Measurements from ENCODE around the gene NTRK2. TPM values are rescaled to one million over a fixed set of nuclear protein-coding genes. Genes with fewer than 3 reads are reported as not detected.

The NTRK2 gene
- total RNA-seq, 1 experiment from 2014 or later = not detected

- TF ChIP-seq, protein P1, sequence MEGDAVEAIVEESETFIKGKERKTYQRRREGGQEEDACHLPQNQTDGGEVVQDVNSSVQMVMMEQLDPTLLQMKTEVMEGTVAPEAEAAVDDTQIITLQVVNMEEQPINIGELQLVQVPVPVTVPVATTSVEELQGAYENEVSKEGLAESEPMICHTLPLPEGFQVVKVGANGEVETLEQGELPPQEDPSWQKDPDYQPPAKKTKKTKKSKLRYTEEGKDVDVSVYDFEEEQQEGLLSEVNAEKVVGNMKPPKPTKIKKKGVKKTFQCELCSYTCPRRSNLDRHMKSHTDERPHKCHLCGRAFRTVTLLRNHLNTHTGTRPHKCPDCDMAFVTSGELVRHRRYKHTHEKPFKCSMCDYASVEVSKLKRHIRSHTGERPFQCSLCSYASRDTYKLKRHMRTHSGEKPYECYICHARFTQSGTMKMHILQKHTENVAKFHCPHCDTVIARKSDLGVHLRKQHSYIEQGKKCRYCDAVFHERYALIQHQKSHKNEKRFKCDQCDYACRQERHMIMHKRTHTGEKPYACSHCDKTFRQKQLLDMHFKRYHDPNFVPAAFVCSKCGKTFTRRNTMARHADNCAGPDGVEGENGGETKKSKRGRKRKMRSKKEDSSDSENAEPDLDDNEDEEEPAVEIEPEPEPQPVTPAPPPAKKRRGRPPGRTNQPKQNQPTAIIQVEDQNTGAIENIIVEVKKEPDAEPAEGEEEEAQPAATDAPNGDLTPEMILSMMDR (IDR thresholded peaks at IDR 0.05 in 2 of 3, conservative IDR thresholded peaks at IDR 0.05 in 1 of 3; ENCODE audit: borderline replicate concordance in 1 of 3, insufficient read depth in 1 of 3, low read depth in 2 of 3, low read length in 2 of 3) = no peak
These were observed 197.7 kb downstream of the NTRK2 start (continued) for GRCh38 chr9:84867186-84867585.

- Histone ChIP-seq H3K79me2 (ENCODE audit: insufficient read depth, low read length) (no peaks in the 10 kb centered on the region), H3K27ac (ENCODE audit: low read depth, low read length) (no peak overlapping the region), H3K4me1 (ENCODE audit: control insufficient read depth in 1 of 2, insufficient read depth in 2 of 2, low read length in 2 of 2) (no peaks in the 10 kb centered on the region), H4K20me1 (ENCODE audit: insufficient read depth) (no peaks in the 10 kb centered on the region), H2AFZ (ENCODE audit: low read depth, low read length, poor library complexity, severe bottlenecking) (no peak overlapping the region), H3K9me3 (ENCODE audit: control insufficient read depth in 1 of 2, insufficient read depth in 1 of 2, low read depth in 1 of 2, low read length in 2 of 2) (no peaks in the 10 kb centered on the region), H3K4me2 (ENCODE audit: low read length) (no peak overlapping the region), H3K27me3 (ENCODE audit: insufficient read depth, low read length) (no peaks in the 10 kb centered on the region), H3K9ac (ENCODE audit: low read length) (no peak overlapping the region), H3K4me3 (replicated peaks in 1 of 2; ENCODE audit: low read depth in 1 of 2, low read length in 2 of 2) (no peak overlapping the region), H3K36me3 (ENCODE audit: control insufficient read depth in 1 of 2, insufficient read depth in 2 of 2, low read length in 2 of 2) (no peaks in the 10 kb centered on the region), H3K9me2 (ENCODE audit: insufficient read depth) (no peaks in the 10 kb centered on the region)
- intact Hi-C loops (cut with micrococcal nuclease) = no loop called here
- no TSS peak for BruUV-seq (replicated peaks)
- ChIA-PET RAD21 (ENCODE audit: low non-redundant PET in 1 of 2, low total read pairs in 2 of 2, uncharacterized antibody in 2 of 2, unreplicated experiment in 2 of 2) (no interaction called here), CTCF (no interaction called here), POLR2A (no interaction called here)
- DNase-seq (ENCODE audit: low read depth, low spot score) (no peak), ATAC-seq (no peak)
- TF ChIP-seq EZH2 (IDR thresholded peaks at IDR 0.05) = no peak
- no peak for TF ChIP-seq SIN3A (IDR thresholded peaks at IDR 0.05; ENCODE audit: low read depth)
- TF ChIP-seq, protein P2, sequence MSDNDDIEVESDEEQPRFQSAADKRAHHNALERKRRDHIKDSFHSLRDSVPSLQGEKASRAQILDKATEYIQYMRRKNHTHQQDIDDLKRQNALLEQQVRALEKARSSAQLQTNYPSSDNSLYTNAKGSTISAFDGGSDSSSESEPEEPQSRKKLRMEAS (IDR thresholded peaks at IDR 0.05) = no peak
- TF ChIP-seq CBX3 (IDR thresholded peaks at IDR 0.05; ENCODE audit: low read depth) = no peak
- TF ChIP-seq, protein P3, sequence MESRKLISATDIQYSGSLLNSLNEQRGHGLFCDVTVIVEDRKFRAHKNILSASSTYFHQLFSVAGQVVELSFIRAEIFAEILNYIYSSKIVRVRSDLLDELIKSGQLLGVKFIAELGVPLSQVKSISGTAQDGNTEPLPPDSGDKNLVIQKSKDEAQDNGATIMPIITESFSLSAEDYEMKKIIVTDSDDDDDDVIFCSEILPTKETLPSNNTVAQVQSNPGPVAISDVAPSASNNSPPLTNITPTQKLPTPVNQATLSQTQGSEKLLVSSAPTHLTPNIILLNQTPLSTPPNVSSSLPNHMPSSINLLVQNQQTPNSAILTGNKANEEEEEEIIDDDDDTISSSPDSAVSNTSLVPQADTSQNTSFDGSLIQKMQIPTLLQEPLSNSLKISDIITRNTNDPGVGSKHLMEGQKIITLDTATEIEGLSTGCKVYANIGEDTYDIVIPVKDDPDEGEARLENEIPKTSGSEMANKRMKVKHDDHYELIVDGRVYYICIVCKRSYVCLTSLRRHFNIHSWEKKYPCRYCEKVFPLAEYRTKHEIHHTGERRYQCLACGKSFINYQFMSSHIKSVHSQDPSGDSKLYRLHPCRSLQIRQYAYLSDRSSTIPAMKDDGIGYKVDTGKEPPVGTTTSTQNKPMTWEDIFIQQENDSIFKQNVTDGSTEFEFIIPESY (IDR thresholded peaks at IDR 0.05; ENCODE audit: extremely low read depth, insufficient replicate concordance, low read length) = no peak
- TF ChIP-seq, protein P4, sequence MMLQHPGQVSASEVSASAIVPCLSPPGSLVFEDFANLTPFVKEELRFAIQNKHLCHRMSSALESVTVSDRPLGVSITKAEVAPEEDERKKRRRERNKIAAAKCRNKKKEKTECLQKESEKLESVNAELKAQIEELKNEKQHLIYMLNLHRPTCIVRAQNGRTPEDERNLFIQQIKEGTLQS (IDR thresholded peaks at IDR 0.05) = no peak
- TF ChIP-seq EZH2phosphoT487 (IDR thresholded peaks at IDR 0.05; ENCODE audit: borderline replicate concordance) = no peak
- TF ChIP-seq, protein P5, sequence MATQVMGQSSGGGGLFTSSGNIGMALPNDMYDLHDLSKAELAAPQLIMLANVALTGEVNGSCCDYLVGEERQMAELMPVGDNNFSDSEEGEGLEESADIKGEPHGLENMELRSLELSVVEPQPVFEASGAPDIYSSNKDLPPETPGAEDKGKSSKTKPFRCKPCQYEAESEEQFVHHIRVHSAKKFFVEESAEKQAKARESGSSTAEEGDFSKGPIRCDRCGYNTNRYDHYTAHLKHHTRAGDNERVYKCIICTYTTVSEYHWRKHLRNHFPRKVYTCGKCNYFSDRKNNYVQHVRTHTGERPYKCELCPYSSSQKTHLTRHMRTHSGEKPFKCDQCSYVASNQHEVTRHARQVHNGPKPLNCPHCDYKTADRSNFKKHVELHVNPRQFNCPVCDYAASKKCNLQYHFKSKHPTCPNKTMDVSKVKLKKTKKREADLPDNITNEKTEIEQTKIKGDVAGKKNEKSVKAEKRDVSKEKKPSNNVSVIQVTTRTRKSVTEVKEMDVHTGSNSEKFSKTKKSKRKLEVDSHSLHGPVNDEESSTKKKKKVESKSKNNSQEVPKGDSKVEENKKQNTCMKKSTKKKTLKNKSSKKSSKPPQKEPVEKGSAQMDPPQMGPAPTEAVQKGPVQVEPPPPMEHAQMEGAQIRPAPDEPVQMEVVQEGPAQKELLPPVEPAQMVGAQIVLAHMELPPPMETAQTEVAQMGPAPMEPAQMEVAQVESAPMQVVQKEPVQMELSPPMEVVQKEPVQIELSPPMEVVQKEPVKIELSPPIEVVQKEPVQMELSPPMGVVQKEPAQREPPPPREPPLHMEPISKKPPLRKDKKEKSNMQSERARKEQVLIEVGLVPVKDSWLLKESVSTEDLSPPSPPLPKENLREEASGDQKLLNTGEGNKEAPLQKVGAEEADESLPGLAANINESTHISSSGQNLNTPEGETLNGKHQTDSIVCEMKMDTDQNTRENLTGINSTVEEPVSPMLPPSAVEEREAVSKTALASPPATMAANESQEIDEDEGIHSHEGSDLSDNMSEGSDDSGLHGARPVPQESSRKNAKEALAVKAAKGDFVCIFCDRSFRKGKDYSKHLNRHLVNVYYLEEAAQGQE (IDR thresholded peaks at IDR 0.05; ENCODE audit: low read depth) = no peak
- TF ChIP-seq ELF1 (IDR thresholded peaks at IDR 0.05; ENCODE audit: borderline replicate concordance, low read depth) = no peak
- no peak for TF ChIP-seq POLR2AphosphoS5 (IDR thresholded peaks at IDR 0.05; ENCODE audit: low read depth, low read length)
- no peak for TF ChIP-seq YY1 (IDR thresholded peaks at IDR 0.05; ENCODE audit: extremely low read depth, insufficient replicate concordance, low read depth, low read length)
- no peak for TF ChIP-seq SP1 (IDR thresholded peaks at IDR 0.05; ENCODE audit: low read depth)
- no peak for TF ChIP-seq SRF (IDR thresholded peaks at IDR 0.05; ENCODE audit: low read depth)
- no peak for TF ChIP-seq FOSL1 (IDR thresholded peaks at IDR 0.05; ENCODE audit: low read depth)
- TF ChIP-seq JUND (IDR thresholded peaks at IDR 0.05) = no peak
- TF ChIP-seq ZNF274 (IDR thresholded peaks at IDR 0.05; ENCODE audit: low read depth, low read length) = no peak
- no peak for TF ChIP-seq POLR2A (IDR thresholded peaks at IDR 0.05; ENCODE audit: borderline replicate concordance, extremely low read depth, insufficient read depth, insufficient read length)
These were observed 199.6 kb downstream of the NTRK2 start for GRCh38 chr9:84869091-84869490.

Data from HCT116 (cell line).